GM21529 (cell line): ENCODE results near the gene UGT2A3.

Experiments
- ATAC-seq: cut with Tn5 transposase; IDR thresholded peaks from one replicate; pipeline ENCODE4 v1.9.1; 2021; ENCODE audit not compliant: unreplicated experiment

UGT2A3 gene

DNA sequence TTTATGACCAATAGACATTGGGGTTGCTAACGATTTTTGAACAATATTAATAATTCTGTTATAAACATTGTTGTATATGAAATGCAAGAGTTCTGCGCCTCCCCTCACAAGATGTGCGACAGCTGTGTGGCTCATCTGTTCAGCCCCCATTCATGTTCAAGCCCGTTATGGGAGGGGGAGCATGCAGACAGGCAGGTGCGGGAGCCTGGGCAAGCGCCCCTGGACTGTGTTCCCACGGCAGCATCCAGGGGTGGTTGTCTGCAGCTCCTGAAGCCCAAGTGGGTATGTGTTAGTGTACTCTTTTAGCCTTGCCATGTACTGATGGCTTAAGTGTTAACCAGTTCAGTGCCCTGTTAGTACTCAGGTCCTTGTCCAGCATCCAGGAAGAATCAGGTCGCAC, 34.6 kb downstream of the UGT2A3 start:
- no peak for ATAC-seq

DNA sequence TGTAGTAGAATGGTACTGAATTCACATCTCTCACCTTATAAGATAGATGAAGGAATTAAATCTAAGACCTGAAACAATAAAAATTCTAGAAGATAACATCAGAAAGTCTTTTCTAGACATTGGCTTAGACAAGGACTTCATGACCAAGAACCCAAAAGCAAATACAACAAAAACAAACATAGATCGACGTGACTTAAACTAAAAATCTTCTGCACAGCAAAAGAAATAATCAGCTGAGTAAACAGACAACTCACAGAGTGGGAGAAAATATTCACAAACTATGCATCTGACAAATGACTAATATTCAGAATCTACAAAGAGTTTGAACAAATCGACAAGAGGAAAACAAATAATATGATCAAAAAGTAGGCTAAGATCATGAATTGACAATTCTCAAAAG, 38.8 kb downstream of the UGT2A3 start:
- ATAC-seq = no peak

DNA sequence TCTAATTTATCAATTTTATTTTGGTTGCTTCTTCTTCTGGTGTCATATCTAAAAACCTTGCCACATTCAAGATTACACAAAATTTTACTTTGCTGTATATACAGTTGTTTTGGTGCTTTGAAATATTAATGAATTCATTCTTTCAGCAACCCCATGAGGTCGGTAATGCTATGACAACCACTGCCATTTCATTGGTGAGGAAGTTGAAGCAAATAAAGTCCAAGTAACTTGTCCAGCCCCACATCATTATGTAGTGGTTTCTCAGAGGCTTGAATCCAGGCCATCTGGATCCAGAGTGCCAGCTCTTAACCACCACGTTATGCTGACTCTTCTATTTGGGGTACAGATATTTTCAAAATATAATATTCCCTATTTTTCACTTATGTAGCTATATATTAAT, 42.2 kb downstream of the UGT2A3 start:
- no peak for ATAC-seq

DNA sequence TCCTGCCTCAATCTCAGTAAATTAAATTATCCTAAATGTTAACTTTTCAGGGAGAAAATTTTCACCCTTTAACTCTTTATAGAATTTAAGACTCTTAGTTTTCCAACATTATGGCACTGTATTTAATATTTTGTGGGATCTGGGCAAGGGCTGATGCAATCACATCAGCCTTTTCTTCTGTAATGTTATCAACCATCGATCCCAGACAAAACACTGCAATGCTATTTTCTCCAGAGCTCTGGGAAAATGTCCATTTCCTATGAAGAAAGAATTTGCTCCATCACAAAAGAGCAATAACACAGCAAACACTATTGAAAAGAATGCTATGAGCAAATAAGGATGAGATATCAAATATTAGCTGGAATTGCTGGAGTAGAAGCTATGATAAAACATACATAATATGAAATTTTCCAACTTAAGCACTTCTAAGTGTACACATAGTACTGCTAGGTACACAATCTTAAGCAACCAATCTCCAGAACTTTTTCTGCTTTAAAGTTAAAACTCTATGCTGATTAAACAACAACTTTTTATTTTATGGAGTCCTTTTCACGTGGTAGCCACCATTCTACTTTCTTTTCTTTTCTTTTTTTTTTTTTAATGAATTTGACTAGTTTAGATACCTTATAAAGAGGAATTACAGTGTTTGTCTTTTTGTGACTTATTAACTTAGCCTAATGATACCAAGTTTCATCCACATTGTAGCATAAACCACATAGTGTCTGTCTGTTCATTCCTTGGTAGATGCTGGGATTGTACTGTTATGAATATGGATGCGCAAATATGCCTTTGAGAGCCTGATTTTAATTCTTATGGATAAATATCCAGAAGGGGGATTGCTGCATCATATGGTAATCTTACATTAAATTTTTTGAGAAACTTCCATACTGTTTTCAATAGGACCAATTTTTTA, 43.6 kb downstream of the UGT2A3 start:
- ATAC-seq = no peak

DNA sequence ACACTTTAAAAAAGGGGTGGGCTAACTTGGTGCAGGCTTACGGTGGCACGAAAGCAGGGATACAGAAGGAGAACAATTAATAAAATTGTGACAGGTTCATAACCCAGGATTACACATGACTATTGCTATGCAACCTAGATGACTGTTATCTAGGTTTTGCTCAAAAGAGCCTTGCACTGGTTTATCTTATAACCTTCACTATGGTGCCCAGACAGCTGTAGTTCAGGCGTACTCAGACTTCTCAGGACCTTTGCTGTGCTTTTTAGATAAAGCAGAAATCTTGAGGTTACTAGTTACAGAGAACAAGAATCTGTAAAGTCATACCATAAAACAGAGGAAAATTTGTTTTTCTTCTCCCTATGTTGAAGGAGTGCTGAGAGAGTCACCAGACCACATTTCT, 44.4 kb downstream of the UGT2A3 start:
- no peak for ATAC-seq

DNA sequence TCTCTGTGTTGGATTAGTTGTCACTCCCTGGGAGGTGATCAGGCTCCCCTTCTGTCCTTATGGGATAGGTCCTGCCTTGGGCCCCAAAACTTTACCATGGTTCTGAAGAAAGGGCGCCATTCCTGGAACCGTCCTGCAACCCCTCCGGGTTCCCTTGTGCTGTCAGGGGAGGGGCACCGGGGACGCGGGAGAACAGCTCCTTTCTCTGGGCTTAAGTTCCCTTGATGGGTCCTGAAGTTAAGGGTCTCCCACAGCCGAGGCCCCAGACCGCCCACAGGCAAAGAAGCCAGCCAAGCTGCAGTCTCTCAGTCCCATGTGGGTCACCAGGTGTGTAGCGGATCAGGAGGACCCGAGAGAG, 44.8 kb downstream of the UGT2A3 start:
- no peak for ATAC-seq

DNA sequence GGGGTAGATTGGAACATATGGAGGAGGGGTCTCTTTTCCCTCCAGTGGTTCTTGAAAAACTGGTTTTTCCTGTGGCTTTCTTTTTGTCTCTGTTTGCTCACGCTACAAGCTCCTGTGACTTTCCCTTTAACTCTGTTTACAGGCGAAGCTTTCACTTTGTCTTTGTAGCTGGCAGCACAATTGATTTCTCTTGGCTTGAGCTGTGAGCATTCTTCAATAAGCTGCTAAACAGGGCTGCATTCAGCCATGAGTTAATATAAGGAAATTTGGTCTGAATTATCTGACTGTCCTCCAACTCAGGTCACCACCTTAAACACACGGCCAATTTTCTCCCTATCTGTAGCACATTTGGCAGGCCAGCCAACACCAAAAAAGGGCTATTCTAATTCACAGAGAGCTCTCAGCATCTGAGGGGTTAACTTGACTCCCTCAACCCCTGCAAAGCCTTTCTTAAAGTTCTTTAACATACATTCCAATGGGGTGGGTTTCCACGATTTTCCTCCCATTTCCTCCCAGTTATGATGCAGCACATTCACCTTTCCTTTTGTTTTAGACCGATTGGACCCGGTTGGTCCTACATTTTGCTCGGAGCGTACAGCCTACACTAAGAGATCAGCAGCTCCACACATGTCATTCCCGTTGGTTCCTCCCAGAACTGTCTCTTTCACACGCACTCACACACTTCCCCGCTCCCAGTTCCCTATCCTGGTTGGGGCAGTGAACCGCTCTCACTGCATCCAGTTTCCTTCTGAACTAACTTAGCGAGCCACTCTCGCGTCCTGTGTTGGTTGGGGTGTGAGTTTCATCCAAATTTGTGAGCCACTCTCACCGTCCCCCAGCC, 45.4 kb downstream of the UGT2A3 start:
- ATAC-seq = no peak

DNA sequence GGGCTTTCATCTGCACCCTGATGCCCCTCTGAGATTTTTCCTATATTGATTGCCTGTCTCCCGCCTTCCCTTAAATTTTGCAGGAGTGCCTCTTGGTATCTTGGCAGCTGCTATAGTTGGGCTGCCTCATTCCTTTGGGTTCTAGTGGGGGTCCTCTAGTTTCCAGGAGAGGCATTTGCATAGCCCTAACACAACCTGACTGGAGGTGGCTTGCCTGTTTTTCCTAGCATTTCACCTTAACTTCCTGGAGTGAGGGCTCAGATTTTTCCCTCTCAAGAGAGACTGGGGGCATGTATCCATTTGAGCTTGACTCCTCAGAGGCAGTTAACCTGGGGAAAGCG, 46.0 kb downstream of the UGT2A3 start:
- ATAC-seq = no peak

DNA sequence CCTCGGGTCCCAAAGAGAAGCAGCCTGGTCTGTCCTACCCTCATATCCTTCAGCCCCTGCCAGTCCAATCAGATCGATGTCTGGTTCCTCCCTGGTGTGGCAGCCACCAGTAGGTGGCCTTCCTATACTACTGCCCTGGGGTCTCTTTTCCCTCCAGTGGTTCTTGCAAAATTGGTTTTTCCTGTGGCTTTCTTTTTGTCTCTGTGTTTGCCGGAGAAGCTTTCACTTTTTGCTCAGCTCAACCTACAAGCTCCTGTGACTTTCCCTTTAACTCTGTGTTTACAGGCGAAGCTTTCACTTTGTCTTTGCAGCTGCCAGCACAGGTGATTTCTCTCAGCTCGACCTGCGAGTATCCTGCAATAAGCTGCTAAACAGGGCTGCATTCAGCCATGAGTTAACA, 46.8 kb downstream of the UGT2A3 start:
- ATAC-seq = peak; percentile 70

DNA sequence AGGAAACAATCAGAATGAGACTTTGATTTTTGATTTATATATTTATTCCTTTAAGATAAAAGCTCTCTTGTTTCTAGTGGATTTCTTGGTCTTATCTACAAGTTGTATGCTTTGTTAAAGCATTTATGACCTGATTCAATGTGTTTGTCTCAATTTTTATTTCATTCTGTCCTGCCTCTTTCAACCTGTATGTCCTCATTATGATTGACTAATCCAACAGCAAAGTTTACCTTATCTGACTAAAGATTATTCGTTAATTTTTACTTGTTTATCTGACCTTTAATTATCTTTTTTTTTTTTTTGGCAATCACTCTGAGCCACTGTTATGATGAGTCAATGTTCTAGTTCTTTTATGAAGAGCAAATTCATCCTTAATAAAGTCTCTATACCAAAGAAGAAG, 54.9 kb downstream of the UGT2A3 start:
- no peak for ATAC-seq

DNA sequence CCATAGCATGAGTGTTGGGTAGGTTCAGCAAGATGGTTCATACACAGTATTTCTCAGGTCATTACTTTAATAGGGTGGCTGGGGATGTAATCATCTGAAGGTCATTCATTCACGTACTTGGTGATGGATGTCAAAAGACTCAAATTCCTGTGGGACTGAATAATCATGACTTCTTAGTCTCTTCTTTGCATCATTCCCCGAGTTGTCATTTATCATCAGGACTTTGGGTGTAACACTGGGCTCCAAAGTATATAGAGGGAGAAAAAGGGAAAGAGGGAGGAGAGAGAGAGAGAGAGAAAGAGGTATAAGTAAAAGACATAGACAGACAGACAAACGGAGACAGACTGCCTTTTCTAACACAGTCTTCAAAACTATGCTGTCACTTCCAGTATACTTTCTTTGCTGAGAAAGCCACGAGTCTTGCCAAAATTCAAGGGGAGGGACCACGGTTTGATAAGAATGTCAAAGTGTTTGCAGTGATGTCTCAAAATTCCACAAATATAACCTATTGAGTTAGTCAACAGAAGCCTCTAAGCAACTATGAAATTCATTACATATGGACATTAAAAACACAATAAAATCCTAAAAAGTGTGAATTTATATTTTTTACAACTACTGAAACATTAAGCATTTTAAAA, 55.9 kb downstream of the UGT2A3 start:
- no peak for ATAC-seq

DNA sequence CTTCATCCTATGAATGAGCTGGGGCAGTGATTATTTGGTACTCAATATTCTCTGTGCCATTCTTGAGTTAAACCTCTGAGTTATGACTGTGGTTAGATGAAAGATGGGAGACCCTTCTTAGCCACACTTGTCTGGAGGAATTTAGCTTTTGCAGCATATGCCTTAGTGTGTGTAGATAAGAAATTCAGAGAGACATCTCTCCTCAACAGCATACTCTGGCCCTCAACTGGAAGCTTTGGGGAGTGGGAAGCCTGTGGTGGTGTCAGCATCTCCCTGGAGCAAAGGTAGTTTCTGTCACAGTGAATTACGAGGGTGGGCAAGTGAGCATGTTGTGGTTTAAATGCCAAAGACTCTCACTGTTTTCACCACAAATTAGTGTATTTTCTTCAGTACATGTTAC, 58.7 kb downstream of the UGT2A3 start:
- no peak for ATAC-seq

DNA sequence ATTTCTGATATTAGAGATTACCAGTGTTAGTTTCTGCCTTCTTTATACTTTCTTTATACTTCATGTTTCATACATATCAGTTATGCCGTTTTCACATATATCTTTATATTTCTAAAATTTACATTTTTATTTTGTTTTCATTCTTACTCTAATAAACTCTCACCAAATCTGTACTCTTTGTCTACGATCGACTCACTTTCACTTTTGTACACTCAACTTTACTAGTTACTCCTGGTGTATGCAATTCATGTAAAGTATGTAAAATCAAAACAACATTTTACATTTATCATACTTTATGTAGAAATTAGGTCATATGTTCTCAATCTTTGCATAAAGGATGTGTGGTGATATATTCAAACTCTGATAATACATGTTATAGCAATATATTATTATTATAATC, 59.9 kb downstream of the UGT2A3 start:
- no peak for ATAC-seq

DNA sequence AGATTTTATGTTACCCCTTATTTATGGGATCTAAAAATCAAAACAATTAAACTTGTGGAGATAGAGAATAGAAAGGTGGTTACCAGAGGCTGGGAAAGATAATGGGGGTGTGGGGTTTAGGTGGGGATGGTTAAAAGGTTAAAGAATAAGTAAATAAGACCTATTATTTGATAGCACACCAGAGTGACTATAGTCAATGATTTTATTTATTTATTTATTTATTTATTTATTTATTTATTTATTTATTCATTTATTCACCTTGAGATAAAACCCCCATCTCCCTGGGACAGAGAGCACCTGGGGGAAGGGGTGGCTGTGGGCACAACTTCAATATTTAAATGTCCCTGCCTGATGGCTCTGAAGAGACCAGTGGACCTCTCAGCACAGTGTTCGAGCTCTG, 66.1 kb downstream of the UGT2A3 start:
- ATAC-seq = no peak

DNA sequence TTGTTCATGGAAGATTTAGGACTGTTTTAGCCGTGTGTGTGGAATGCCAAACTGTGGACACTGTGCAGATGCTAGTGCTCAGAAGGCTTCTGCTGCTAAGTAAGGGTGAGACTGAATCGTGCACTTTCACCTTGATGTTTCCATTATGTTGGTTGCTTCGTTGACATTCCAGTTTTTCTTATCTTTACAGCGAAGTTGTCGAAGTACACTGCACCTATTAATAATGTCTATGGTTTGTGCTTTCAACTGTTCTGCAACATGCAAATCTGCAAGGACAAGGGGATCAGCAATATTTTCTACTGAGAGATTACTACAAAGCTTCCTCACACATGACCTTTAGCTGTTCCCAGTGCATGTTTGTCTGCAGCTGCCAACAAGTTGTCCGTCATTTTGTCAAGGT, 67.7 kb downstream of the UGT2A3 start:
- ATAC-seq = no peak
